HepG2 (cell line): Measurements from ENCODE around the gene DYNC1I2. TPM values are rescaled to one million over a fixed set of nuclear protein-coding genes. Genes with fewer than 3 reads are reported as not detected.

Experiments
- ATAC-seq: fragments of 200-7000 bp; cut with Tn5 transposase; 3 replicates; pipeline ENCODE4 v1.9.1; 2020; ENCODE audit warnings: mild to moderate bottlenecking, moderate library complexity
- BruUV-seq: library from RNA; stranded (reverse); fragments of 400-500 nt; replicated peaks from 2 replicates; lab custom pipeline; 2021; lab: Mats Ljungman, UMichigan
- CTCF ChIA-PET: fragments of 300-600 bp; formaldehyde crosslinking; extraction: SDS; loops from one replicate; lab custom pipeline; 2021; ENCODE audit warnings: low total read pairs, inconsistent platforms, low intra/inter-chr PET ratio; lab: Yijun Ruan, JAX
- POLR2A ChIA-PET: fragments of 350-600 bp; sonication (Branson Sonifier 250); formaldehyde crosslinking; loops from one replicate; lab custom pipeline; 2020; ENCODE audit warnings: antibody characterized with exemption, inconsistent platforms; lab: Yijun Ruan, JAX
- DNase-seq: peaks from one replicate; pipeline ENCODE4 v3.0.0-alpha.2; 2015; ENCODE audit warnings: low spot score
- FAIRE-seq: peaks from 3 replicates; lab custom pipeline; 2011; peaks lifted over from hg19 to GRCh38; lab: Jason Lieb, UNC
- H2AFZ ChIP-seq: one replicate; pipeline ENCODE4 v1.6.1; 2011; ENCODE audit warnings: low read length, inconsistent platforms
- H3K27ac ChIP-seq: fragments of 300-600 bp; 3 replicates; pipeline ENCODE4 v1.8.0; 2011; ENCODE audit warnings: mixed run types, mild to moderate bottlenecking, mixed read lengths, low read length, inconsistent platforms; ENCODE audit not compliant: insufficient read depth; ENCODE audit errors: extremely low read length
- H3K27me3 ChIP-seq, 2 experiments: fragments of 200-600 bp in 1 of 2; 2 replicates in 1 of 2; 3 replicates in 1 of 2; pipeline versions ENCODE4 v1.6.0 to v1.8.0; 2011; ENCODE audit warnings: low read length in 2 of 2, mild to moderate bottlenecking in 2 of 2, moderate library complexity in 2 of 2, inconsistent platforms in 1 of 2; ENCODE audit not compliant: insufficient read depth in 2 of 2, control insufficient read depth in 1 of 2
- H3K36me3 ChIP-seq, 2 experiments: fragments of 200-600 bp in 1 of 2; replicated peaks in 1 of 2; 2 replicates in 1 of 2; 3 replicates in 1 of 2; pipeline versions ENCODE4 v1.5.1 to v1.8.0; 2011; ENCODE audit warnings: low read length in 2 of 2, inconsistent platforms in 1 of 2; ENCODE audit not compliant: insufficient read depth in 2 of 2, control insufficient read depth in 1 of 2
- H3K4me1 ChIP-seq: 2 replicates; pipeline ENCODE4 v1.5.1; 2012; ENCODE audit warnings: low read length, inconsistent platforms; ENCODE audit not compliant: insufficient read depth
- H3K4me2 ChIP-seq: 2 replicates; pipeline ENCODE4 v1.6.0; 2011; ENCODE audit warnings: low read depth, low read length, inconsistent platforms
- H3K4me3 ChIP-seq, 3 experiments: fragments of 200-600 bp in 1 of 3; sonication (generic), shearing (Covaris generic) in 1 of 3; replicated peaks in 1 of 3; 2 replicates each; pipeline ENCODE4 v1.5.1; 2011 to 2016; ENCODE audit warnings: low read length in 3 of 3, inconsistent platforms in 2 of 3, low read depth in 2 of 3, mild to moderate bottlenecking in 2 of 3, control low read depth in 1 of 3, mixed read lengths in 1 of 3; ENCODE audit not compliant: insufficient read depth in 1 of 3
- H3K79me2 ChIP-seq: one replicate; pipeline ENCODE4 v1.6.1; 2011; ENCODE audit warnings: low read length, inconsistent platforms; ENCODE audit not compliant: insufficient read depth
- H3K9ac ChIP-seq: 2 replicates; pipeline ENCODE4 v1.6.0; 2011; ENCODE audit warnings: mild to moderate bottlenecking, low read depth, low read length, inconsistent platforms; ENCODE audit not compliant: insufficient read depth
- H3K9me3 ChIP-seq: 2 replicates; pipeline ENCODE4 v1.5.1; 2012; ENCODE audit warnings: mild to moderate bottlenecking, low read length
- H4K20me1 ChIP-seq: 2 replicates; pipeline ENCODE4 v1.6.0; 2011; ENCODE audit warnings: inconsistent platforms, mild to moderate bottlenecking, low read length, moderate library complexity; ENCODE audit not compliant: insufficient read depth
- ARNTL ChIP-seq: sonication (generic); formaldehyde crosslinking; IDR thresholded peaks from 2 replicates; pipeline ENCODE4 v1.4.0; 2020; ENCODE audit warnings: mild to moderate bottlenecking, missing genetic modification reagents
- CEBPB ChIP-seq: IDR thresholded peaks from 2 replicates; pipeline ENCODE4 v1.6.1; 2011; ENCODE audit warnings: low read depth, low read length, improper control_type of control experiment, borderline replicate concordance
- GPN1 ChIP-seq: sonication (generic); formaldehyde crosslinking; IDR thresholded peaks from 2 replicates; pipeline ENCODE4 v1.5.1; 2020; ENCODE audit warnings: missing genetic modification reagents, borderline replicate concordance
- HHEX ChIP-seq: IDR thresholded peaks from 2 replicates; pipeline ENCODE4 v1.6.1; 2016; ENCODE audit warnings: control low read depth
- MAFK ChIP-seq, 2 experiments: IDR thresholded peaks in 1 of 2; conservative IDR thresholded peaks in 1 of 2; 2 replicates each; pipeline ENCODE4 v1.6.1; 2011; ENCODE audit warnings: improper control_type of control experiment in 2 of 2, low read length in 2 of 2
- NAIF1 ChIP-seq: sonication (generic); formaldehyde crosslinking; IDR thresholded peaks from 2 replicates; pipeline ENCODE4 v1.5.0; 2020; ENCODE audit warnings: mild to moderate bottlenecking, missing genetic modification reagents, borderline replicate concordance
- RARA ChIP-seq: IDR thresholded peaks from 2 replicates; pipeline ENCODE4 v1.6.1; 2016; ENCODE audit warnings: missing genetic modification reagents, missing compliant biosample characterization
- RFXAP ChIP-seq: sonication (generic); formaldehyde crosslinking; IDR thresholded peaks from 2 replicates; pipeline ENCODE4 v1.4.0; 2020; ENCODE audit warnings: missing genetic modification reagents, borderline replicate concordance
- RORA ChIP-seq: sonication (generic); formaldehyde crosslinking; IDR thresholded peaks from 2 replicates; pipeline ENCODE4 v1.5.0; 2020; ENCODE audit warnings: mild to moderate bottlenecking, missing genetic modification reagents, moderate library complexity
- SOX13 ChIP-seq, 3 experiments: fragments of 450-650 bp in 1 of 3; sonication (generic) in 1 of 3; formaldehyde crosslinking in 1 of 3; IDR thresholded peaks in 2 of 3; conservative IDR thresholded peaks in 1 of 3; 2 replicates each; pipeline versions ENCODE4 v1.5.0 to v1.6.1; 2016 to 2020; ENCODE audit warnings: antibody characterized with exemption in 1 of 3, mild to moderate bottlenecking in 1 of 3, missing compliant biosample characterization in 1 of 3, missing genetic modification reagents in 1 of 3, moderate library complexity in 1 of 3
- TEAD3 ChIP-seq: optimal IDR thresholded peaks from 2 replicates; pipeline ENCODE3; 2016; ENCODE audit warnings: borderline replicate concordance
- THAP9 ChIP-seq: sonication (generic); formaldehyde crosslinking; IDR thresholded peaks from 2 replicates; pipeline ENCODE4; 2020; ENCODE audit warnings: missing genetic modification reagents, mild to moderate bottlenecking, borderline replicate concordance
- ZBTB7A ChIP-seq: sonication (generic); formaldehyde crosslinking; IDR thresholded peaks from 2 replicates; pipeline ENCODE4 v1.8.0; 2022; ENCODE audit warnings: mild to moderate bottlenecking, missing genetic modification reagents
- ZFP62 ChIP-seq: sonication (generic); formaldehyde crosslinking; IDR thresholded peaks from 2 replicates; pipeline ENCODE4 v1.4.0; 2020; ENCODE audit warnings: missing genetic modification reagents
- ZNF549 ChIP-seq: sonication (generic); formaldehyde crosslinking; IDR thresholded peaks from 2 replicates; pipeline ENCODE4 v1.5.0; 2020; ENCODE audit warnings: missing genetic modification reagents
- WGBS: methylation state at CpG from one replicate; pipeline ENCODE4 v1.1.6; 2017; ENCODE audit warnings: low lambda C conversion rate; 5-methylcytosine and 5-hydroxymethylcytosine counted together
- in situ Hi-C: cut with HindIII; loops from 2 replicates; pipeline ENCODE4 v1.10.0; 2017; ENCODE audit warnings: low pct_unique_long_range_greater_than_20kb; ENCODE audit not compliant: extremely low pct_ligation_motif_present
- intact Hi-C: fragments of 100-400 bp; cut with micrococcal nuclease; formaldehyde crosslinking; loops from one replicate; pipeline ENCODE4 v1.10.0; 2022; ENCODE audit not compliant: unreplicated experiment
- polyA plus RNA-seq, 8 experiments: library from polyadenylated mRNA; depleted of rRNA in 3 of 8; stranded (reverse) in 7 of 8; unstranded in 1 of 8; fragments of >200 nt; fragmentation: Illumina TruSeq in 4 of 8; extraction: Trizol in 4 of 8; gene quantifications; 2 replicates each; pipeline versions ENCODE4 v1.2.1 to v1.2.3, GENCODE V29; 2011 to 2016; ENCODE audit warnings: low read depth in 4 of 8, missing spikeins in 1 of 8, mixed read lengths in 1 of 8; ENCODE audit not compliant: insufficient read depth in 1 of 8
- total RNA-seq, 5 experiments: library from RNA; depleted of rRNA; stranded (reverse); fragments of >200 nt; fragmentation: Illumina TruSeq; extraction: Trizol; gene quantifications; 2 replicates each; pipeline ENCODE4 v1.2.3, GENCODE V29; 2016; ENCODE audit warnings: low read depth in 1 of 5
- TF ChIP-seq, protein P1 (sequence below): sonication (generic); formaldehyde crosslinking; IDR thresholded peaks from 2 replicates; pipeline ENCODE4 v1.5.0; 2020; ENCODE audit warnings: mild to moderate bottlenecking, missing genetic modification reagents
- TF ChIP-seq, protein P2 (sequence below): sonication (generic); formaldehyde crosslinking; IDR thresholded peaks from 2 replicates; pipeline ENCODE4 v1.4.0; 2020; ENCODE audit warnings: missing genetic modification reagents

DYNC1I2 gene
- total and polyA plus RNA-seq, 2 of the 13 experiments (the other 11 are each of a cell fraction or from before 2014, with no cell fraction given), result 84.0 to 99.8 TPM

DNA sequence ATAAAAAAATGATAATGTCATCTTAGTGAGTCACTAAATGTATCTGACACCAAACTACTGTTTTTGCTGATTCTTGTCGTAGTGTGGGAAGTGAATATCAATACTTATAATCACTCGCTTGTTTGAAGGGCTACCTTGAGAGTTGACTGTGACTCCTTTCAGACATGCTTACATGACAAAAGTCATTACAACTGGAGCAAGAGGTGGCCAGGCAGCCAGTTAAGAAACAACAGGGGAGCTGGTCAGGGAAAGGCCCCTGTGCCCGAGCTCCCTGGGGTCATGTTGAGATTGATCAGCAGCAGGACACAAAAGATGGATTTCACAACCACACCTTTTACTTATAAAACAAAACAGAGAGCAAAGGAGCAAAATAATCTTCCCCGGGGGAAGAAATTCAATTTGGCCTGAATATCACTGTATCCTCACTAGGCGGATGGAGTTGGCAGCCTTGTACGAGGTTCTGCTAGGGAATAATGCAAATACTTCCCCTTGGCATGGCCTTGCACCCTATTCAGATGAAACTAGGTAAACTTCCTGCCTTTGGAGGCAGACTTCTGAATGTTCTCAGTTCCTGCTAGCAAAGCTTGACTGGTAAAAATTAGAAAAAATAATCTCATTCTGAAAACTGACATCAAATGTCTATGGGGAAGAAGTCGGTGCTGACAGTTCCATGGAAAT lies 101.2 kb downstream of the DYNC1I2 start:
- DNase-seq (no peak), ATAC-seq (0 out of 3 replicates have a peak, but pooled peaks have one; percentile 22), FAIRE-seq (no peak)
- H3K4me1 ChIP-seq, result peaks cover 32% of the 10 kb centered on the region
- POLR2A ChIA-PET, result interaction anchor here (1.0 to 2.0 kb wide), 2 partner anchors 59 to 84 kb away, joined by 3 to 7 read pairs; no protein-coding TSS in a partner anchor
- no peaks in the 10 kb centered on the region for H3K9me3 ChIP-seq
- WGBS, result 81% methylated on average over 7 of the region's 7 CpGs
- H4K20me1 ChIP-seq, result no peaks in the 10 kb centered on the region
- no peak overlapping the region for H3K4me2 ChIP-seq
- no peak overlapping the region for H3K27ac ChIP-seq
- no peak overlapping the region for H2AFZ ChIP-seq
- intact Hi-C loops (loop anchor here (10.0 kb wide), 1 partner anchor 64 kb away; no protein-coding TSS in a partner anchor), in situ Hi-C loops (no loop called here)
- H3K9ac ChIP-seq, result no peak overlapping the region
- no peaks in the 10 kb centered on the region for H3K79me2 ChIP-seq
- BruUV-seq, result no TSS peak
- CTCF ChIA-PET, result no interaction called here
- H3K27me3 ChIP-seq, result no peaks in the 10 kb centered on the region
- peaks cover 2 to 8% of the 10 kb centered on the region in 2 experiments; a peak in 3 of 5 replicates for H3K36me3 ChIP-seq
- H3K4me3 ChIP-seq, result no peak overlapping the region
- TF ChIP-seq RFXAP (CRISPR knock-in tag) (no peak), CEBPB (peak; percentile 62; the same call in 1 of the 2 replicates), ZNF549 (CRISPR knock-in tag) (no peak), ZFP62 (no peak), THAP9 (no peak), SOX13 (IDR thresholded peaks at IDR 0.05) (no peak), SOX13 (CRISPR knock-in tag; conservative IDR thresholded peaks at IDR 0.05 in 1 of 2, IDR thresholded peaks at IDR 0.05 in 1 of 2) (peak in 1 of 2 experiments; percentile 19; a peak in 1 of 4 replicates), HHEX (CRISPR knock-in tag) (no peak), RARA (CRISPR knock-in tag) (peak; percentile 45; the same call in 1 of the 2 replicates), ARNTL (no peak), MAFK (conservative IDR thresholded peaks at IDR 0.05 in 1 of 2, IDR thresholded peaks at IDR 0.05 in 1 of 2; ENCODE audit: low read length in 2 of 2) (0 out of 4 replicates have a peak, but pooled peaks of 1 of the 2 experiments have one; percentile 12), GPN1 (no peak), ZBTB7A (CRISPR knock-in tag) (no peak), TEAD3 (CRISPR knock-in tag) (peak; percentile 21), RORA (CRISPR knock-in tag) (no peak), NAIF1 (CRISPR knock-in tag) (no peak)
- TF ChIP-seq, protein P1, sequence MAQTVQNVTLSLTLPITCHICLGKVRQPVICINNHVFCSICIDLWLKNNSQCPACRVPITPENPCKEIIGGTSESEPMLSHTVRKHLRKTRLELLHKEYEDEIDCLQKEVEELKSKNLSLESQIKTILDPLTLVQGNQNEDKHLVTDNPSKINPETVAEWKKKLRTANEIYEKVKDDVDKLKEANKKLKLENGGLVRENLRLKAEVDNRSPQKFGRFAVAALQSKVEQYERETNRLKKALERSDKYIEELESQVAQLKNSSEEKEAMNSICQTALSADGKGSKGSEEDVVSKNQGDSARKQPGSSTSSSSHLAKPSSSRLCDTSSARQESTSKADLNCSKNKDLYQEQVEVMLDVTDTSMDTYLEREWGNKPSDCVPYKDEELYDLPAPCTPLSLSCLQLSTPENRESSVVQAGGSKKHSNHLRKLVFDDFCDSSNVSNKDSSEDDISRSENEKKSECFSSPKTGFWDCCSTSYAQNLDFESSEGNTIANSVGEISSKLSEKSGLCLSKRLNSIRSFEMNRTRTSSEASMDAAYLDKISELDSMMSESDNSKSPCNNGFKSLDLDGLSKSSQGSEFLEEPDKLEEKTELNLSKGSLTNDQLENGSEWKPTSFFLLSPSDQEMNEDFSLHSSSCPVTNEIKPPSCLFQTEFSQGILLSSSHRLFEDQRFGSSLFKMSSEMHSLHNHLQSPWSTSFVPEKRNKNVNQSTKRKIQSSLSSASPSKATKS (CRISPR knock-in tag), result no peak
- TF ChIP-seq, protein P2, sequence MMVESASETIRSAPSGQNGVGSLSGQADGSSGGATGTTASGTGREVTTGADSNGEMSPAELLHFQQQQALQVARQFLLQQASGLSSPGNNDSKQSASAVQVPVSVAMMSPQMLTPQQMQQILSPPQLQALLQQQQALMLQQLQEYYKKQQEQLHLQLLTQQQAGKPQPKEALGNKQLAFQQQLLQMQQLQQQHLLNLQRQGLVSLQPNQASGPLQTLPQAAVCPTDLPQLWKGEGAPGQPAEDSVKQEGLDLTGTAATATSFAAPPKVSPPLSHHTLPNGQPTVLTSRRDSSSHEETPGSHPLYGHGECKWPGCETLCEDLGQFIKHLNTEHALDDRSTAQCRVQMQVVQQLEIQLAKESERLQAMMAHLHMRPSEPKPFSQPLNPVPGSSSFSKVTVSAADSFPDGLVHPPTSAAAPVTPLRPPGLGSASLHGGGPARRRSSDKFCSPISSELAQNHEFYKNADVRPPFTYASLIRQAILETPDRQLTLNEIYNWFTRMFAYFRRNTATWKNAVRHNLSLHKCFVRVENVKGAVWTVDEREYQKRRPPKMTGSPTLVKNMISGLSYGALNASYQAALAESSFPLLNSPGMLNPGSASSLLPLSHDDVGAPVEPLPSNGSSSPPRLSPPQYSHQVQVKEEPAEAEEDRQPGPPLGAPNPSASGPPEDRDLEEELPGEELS, result no peak
